HepG2 (cell line): ENCODE measurements around the gene COX18. TPM values are rescaled to one million over a fixed set of nuclear protein-coding genes. Genes with fewer than 3 reads are reported as not detected.
A peak's percentile ranks its signal among the peaks of the same experiment; 100 is the strongest.

Source experiments
- ATAC-seq: fragments of 200-7000 bp; cut with Tn5 transposase; 3 replicates; pipeline ENCODE4 v1.9.1; 2020; ENCODE audit warnings: mild to moderate bottlenecking, moderate library complexity
- Bru-seq: library from RNA; stranded (reverse); fragments of 400-500 nt; gene quantifications from one replicate; lab custom pipeline; 2021; lab: Mats Ljungman, UMichigan
- BruChase-seq, 2 experiments: library from RNA; stranded (reverse); fragments of 400-500 nt; gene quantifications; one replicate each; lab custom pipeline; 2021; lab: Mats Ljungman, UMichigan
- BruUV-seq: library from RNA; stranded (reverse); fragments of 400-500 nt; replicated peaks from 2 replicates; lab custom pipeline; 2021; lab: Mats Ljungman, UMichigan
- CTCF ChIA-PET: fragments of 300-600 bp; formaldehyde crosslinking; extraction: SDS; loops from one replicate; lab custom pipeline; 2021; ENCODE audit warnings: low total read pairs, inconsistent platforms, low intra/inter-chr PET ratio; lab: Yijun Ruan, JAX
- POLR2A ChIA-PET: fragments of 350-600 bp; sonication (Branson Sonifier 250); formaldehyde crosslinking; loops from one replicate; lab custom pipeline; 2020; ENCODE audit warnings: antibody characterized with exemption, inconsistent platforms; lab: Yijun Ruan, JAX
- DNase-seq: peaks from one replicate; pipeline ENCODE4 v3.0.0-alpha.2; 2015; ENCODE audit warnings: low spot score
- FAIRE-seq: peaks from 3 replicates; lab custom pipeline; 2011; peaks lifted over from hg19 to GRCh38; lab: Jason Lieb, UNC
- H2AFZ ChIP-seq: one replicate; pipeline ENCODE4 v1.6.1; 2011; ENCODE audit warnings: low read length, inconsistent platforms
- H3K27ac ChIP-seq: fragments of 300-600 bp; 3 replicates; pipeline ENCODE4 v1.8.0; 2011; ENCODE audit warnings: mixed run types, mild to moderate bottlenecking, mixed read lengths, low read length, inconsistent platforms; ENCODE audit not compliant: insufficient read depth; ENCODE audit errors: extremely low read length
- H3K27me3 ChIP-seq, 2 experiments: fragments of 200-600 bp in 1 of 2; 2 replicates in 1 of 2; 3 replicates in 1 of 2; pipeline versions ENCODE4 v1.6.0 to v1.8.0; 2011; ENCODE audit warnings: low read length in 2 of 2, mild to moderate bottlenecking in 2 of 2, moderate library complexity in 2 of 2, inconsistent platforms in 1 of 2; ENCODE audit not compliant: insufficient read depth in 2 of 2, control insufficient read depth in 1 of 2
- H3K36me3 ChIP-seq, 2 experiments: fragments of 200-600 bp in 1 of 2; replicated peaks in 1 of 2; 2 replicates in 1 of 2; 3 replicates in 1 of 2; pipeline versions ENCODE4 v1.5.1 to v1.8.0; 2011; ENCODE audit warnings: low read length in 2 of 2, inconsistent platforms in 1 of 2; ENCODE audit not compliant: insufficient read depth in 2 of 2, control insufficient read depth in 1 of 2
- H3K4me1 ChIP-seq: 2 replicates; pipeline ENCODE4 v1.5.1; 2012; ENCODE audit warnings: low read length, inconsistent platforms; ENCODE audit not compliant: insufficient read depth
- H3K4me2 ChIP-seq: 2 replicates; pipeline ENCODE4 v1.6.0; 2011; ENCODE audit warnings: low read depth, low read length, inconsistent platforms
- H3K4me3 ChIP-seq, 3 experiments: fragments of 200-600 bp in 1 of 3; sonication (generic), shearing (Covaris generic) in 1 of 3; replicated peaks in 1 of 3; 2 replicates each; pipeline ENCODE4 v1.5.1; 2011 to 2016; ENCODE audit warnings: low read length in 3 of 3, inconsistent platforms in 2 of 3, low read depth in 2 of 3, mild to moderate bottlenecking in 2 of 3, control low read depth in 1 of 3, mixed read lengths in 1 of 3; ENCODE audit not compliant: insufficient read depth in 1 of 3
- H3K79me2 ChIP-seq: one replicate; pipeline ENCODE4 v1.6.1; 2011; ENCODE audit warnings: low read length, inconsistent platforms; ENCODE audit not compliant: insufficient read depth
- H3K9ac ChIP-seq: 2 replicates; pipeline ENCODE4 v1.6.0; 2011; ENCODE audit warnings: mild to moderate bottlenecking, low read depth, low read length, inconsistent platforms; ENCODE audit not compliant: insufficient read depth
- H3K9me3 ChIP-seq: 2 replicates; pipeline ENCODE4 v1.5.1; 2012; ENCODE audit warnings: mild to moderate bottlenecking, low read length
- H4K20me1 ChIP-seq: 2 replicates; pipeline ENCODE4 v1.6.0; 2011; ENCODE audit warnings: inconsistent platforms, mild to moderate bottlenecking, low read length, moderate library complexity; ENCODE audit not compliant: insufficient read depth
- ADNP ChIP-seq: sonication (generic); formaldehyde crosslinking; IDR thresholded peaks from 2 replicates; pipeline ENCODE4 v1.4.0; 2020; ENCODE audit warnings: missing genetic modification reagents
- AHR ChIP-seq: IDR thresholded peaks from 2 replicates; pipeline ENCODE4 v1.6.1; 2018; ENCODE audit warnings: missing genetic modification reagents, missing compliant biosample characterization
- BRD4 ChIP-seq: sonication (generic); formaldehyde crosslinking; IDR thresholded peaks from 2 replicates; pipeline ENCODE4 v1.4.0; 2020; ENCODE audit warnings: missing genetic modification reagents
- EZH2 ChIP-seq: conservative IDR thresholded peaks from 2 replicates; pipeline ENCODE4 v1.6.1; 2012; ENCODE audit warnings: mild to moderate bottlenecking, low read depth, low read length, moderate library complexity
- FOXK2 ChIP-seq: fragments of 450-650 bp; IDR thresholded peaks from 2 replicates; pipeline ENCODE4 v1.6.1; 2016
- GLMP ChIP-seq: sonication (generic); formaldehyde crosslinking; IDR thresholded peaks from 2 replicates; pipeline ENCODE4 v1.9.0; 2021; ENCODE audit warnings: missing genetic modification reagents, mild to moderate bottlenecking, borderline replicate concordance
- HBP1 ChIP-seq: IDR thresholded peaks from 2 replicates; pipeline ENCODE4 v1.6.1; 2016; ENCODE audit warnings: low read depth, control low read depth
- NCOR1 ChIP-seq: fragments of 200-600 bp; sonication (generic); IDR thresholded peaks from 2 replicates; pipeline ENCODE4 v1.7.0; 2017; ENCODE audit warnings: antibody characterized with exemption, low read length, borderline replicate concordance
- USF2 ChIP-seq, 2 experiments: sonication (generic) in 1 of 2; formaldehyde crosslinking in 1 of 2; IDR thresholded peaks; 2 replicates each; pipeline versions ENCODE4 v1.5.1 to v1.6.1; 2011 to 2020; ENCODE audit warnings: borderline replicate concordance in 1 of 2, low read depth in 1 of 2, low read length in 1 of 2, mild to moderate bottlenecking in 1 of 2, missing genetic modification reagents in 1 of 2, moderate library complexity in 1 of 2
- ZBTB8A ChIP-seq: sonication (generic); formaldehyde crosslinking; IDR thresholded peaks from 2 replicates; pipeline ENCODE4 v1.4.0; 2020; ENCODE audit warnings: mild to moderate bottlenecking, low read depth, missing genetic modification reagents, borderline replicate concordance
- ZNF607 ChIP-seq: sonication (generic); formaldehyde crosslinking; IDR thresholded peaks from 2 replicates; pipeline ENCODE4 v1.5.1; 2020; ENCODE audit warnings: missing genetic modification reagents, mild to moderate bottlenecking, borderline replicate concordance
- ZSCAN9 ChIP-seq: IDR thresholded peaks from 2 replicates; pipeline ENCODE4 v1.6.1; 2016; ENCODE audit warnings: borderline replicate concordance
- WGBS: methylation state at CpG from one replicate; pipeline ENCODE4 v1.1.6; 2017; ENCODE audit warnings: low lambda C conversion rate; 5-methylcytosine and 5-hydroxymethylcytosine counted together
- in situ Hi-C: cut with HindIII; loops from 2 replicates; pipeline ENCODE4 v1.10.0; 2017; ENCODE audit warnings: low pct_unique_long_range_greater_than_20kb; ENCODE audit not compliant: extremely low pct_ligation_motif_present
- intact Hi-C: fragments of 100-400 bp; cut with micrococcal nuclease; formaldehyde crosslinking; loops from one replicate; pipeline ENCODE4 v1.10.0; 2022; ENCODE audit not compliant: unreplicated experiment
- long read RNA-seq, 2 experiments: library from RNA in 1 of 2; library from polyadenylated mRNA in 1 of 2; stranded (forward) in 1 of 2; unstranded in 1 of 2; transcript quantifications; one replicate each; pipeline ENCODE4 v2.0.0, GENCODE V29; 2019 to 2022
- polyA minus RNA-seq, 3 experiments: library from RNA; depleted of rRNA, polyadenylated mRNA; stranded (reverse); fragments of >200 nt; gene quantifications; 2 replicates each; pipeline ENCODE4 v1.2.3, GENCODE V29; 2011; ENCODE audit warnings: low replicate concordance in 1 of 3
- polyA plus RNA-seq, 8 experiments: library from polyadenylated mRNA; depleted of rRNA in 3 of 8; stranded (reverse) in 7 of 8; unstranded in 1 of 8; fragments of >200 nt; fragmentation: Illumina TruSeq in 4 of 8; extraction: Trizol in 4 of 8; gene quantifications; 2 replicates each; pipeline versions ENCODE4 v1.2.1 to v1.2.3, GENCODE V29; 2011 to 2016; ENCODE audit warnings: low read depth in 4 of 8, missing spikeins in 1 of 8, mixed read lengths in 1 of 8; ENCODE audit not compliant: insufficient read depth in 1 of 8
- total RNA-seq, 5 experiments: library from RNA; depleted of rRNA; stranded (reverse); fragments of >200 nt; fragmentation: Illumina TruSeq; extraction: Trizol; gene quantifications; 2 replicates each; pipeline ENCODE4 v1.2.3, GENCODE V29; 2016; ENCODE audit warnings: low read depth in 1 of 5

The COX18 gene
- 21.3 and 25.3 TPM in 2 replicates for total RNA-seq (2016; rRNA removed; fragmentation: Illumina TruSeq; extraction: Trizol)
- 2.5 and 3.1 TPM in 2 replicates for total RNA-seq (2016; cell fraction: cytosol; rRNA removed; fragmentation: Illumina TruSeq; extraction: Trizol; ENCODE audit: low read depth)
- total RNA-seq (2016; cell fraction: insoluble cytoplasmic fraction; rRNA removed; fragmentation: Illumina TruSeq; extraction: Trizol) = 20.2 and 26.8 TPM in 2 replicates
- total RNA-seq (2016; cell fraction: membrane; rRNA removed; fragmentation: Illumina TruSeq; extraction: Trizol) = 12.7 and 12.9 TPM in 2 replicates
- total RNA-seq (2016; cell fraction: nucleus; rRNA removed; fragmentation: Illumina TruSeq; extraction: Trizol) = 12.2 and 16.7 TPM in 2 replicates
- 8.7 and 9.5 TPM in 2 replicates for polyA plus RNA-seq (2011; rRNA removed)
- polyA plus RNA-seq (2011; cell fraction: cytosol; rRNA removed) = 8.8 and 11.9 TPM in 2 replicates
- 5.7 and 8.2 TPM in 2 replicates for polyA plus RNA-seq (2011; cell fraction: nucleus; rRNA removed)
- 7.1 and 8.2 TPM in 2 replicates for polyA plus RNA-seq (2012)
- polyA plus RNA-seq (2016; cell fraction: cytosol; fragmentation: Illumina TruSeq; extraction: Trizol; ENCODE audit: low read depth) = 2.7 TPM in 2 replicates
- polyA plus RNA-seq (2016; cell fraction: insoluble cytoplasmic fraction; fragmentation: Illumina TruSeq; extraction: Trizol; ENCODE audit: low read depth) = 17.2 and 20.1 TPM in 2 replicates
- 6.7 and 7.6 TPM in 2 replicates for polyA plus RNA-seq (2016; cell fraction: membrane; fragmentation: Illumina TruSeq; extraction: Trizol; ENCODE audit: low read depth)
- 18.8 and 21.2 TPM in 2 replicates for polyA plus RNA-seq (2016; cell fraction: nucleus; fragmentation: Illumina TruSeq; extraction: Trizol; ENCODE audit: insufficient read depth, low read depth)
- polyA minus RNA-seq (2011; rRNA and poly(A)+ RNA removed; ENCODE audit: low replicate concordance) = 16.2 and 35.9 TPM in 2 replicates
- polyA minus RNA-seq (2011; cell fraction: cytosol; rRNA and poly(A)+ RNA removed) = 13.8 and 16.8 TPM in 2 replicates
- 5.5 and 7.3 TPM in 2 replicates for polyA minus RNA-seq (2011; cell fraction: nucleus; rRNA and poly(A)+ RNA removed)
- Bru-seq, nascent RNA = percentile 75 among the genes with signal in this experiment
- BruChase-seq, experiment 1, labeled RNA remaining after a 6-hour chase = percentile 78 among the genes with signal in this experiment
- BruChase-seq, experiment 2, labeled RNA remaining after a 2-hour chase = percentile 69 among the genes with signal in this experiment
- long read RNA-seq, experiment 1, full-length matches to known transcripts = 4 of 6 reads
- long read RNA-seq, experiment 1, partial matches to known transcripts = 2 of 6 reads
- long read RNA-seq, experiment 1, other reads (novel, unspliced or antisense) = 0 of 6 reads
- long read RNA-seq, experiment 2, partial matches to known transcripts = 0 of 13 reads
- long read RNA-seq, experiment 2, other reads (novel, unspliced or antisense) = 13 of 13 reads

- POLR2A ChIA-PET = interaction anchor here (1.1 to 3.0 kb wide), 3 partner anchors 12 to 189 kb away, joined by 3 to 20 read pairs (median 5); partner anchors contain the start of gene ANKRD17
- in situ Hi-C loops (no loop called here), intact Hi-C loops (loop anchor here (2.0 kb wide), 1 partner anchor 189 kb away; the partner anchor contains the start of gene ANKRD17)
- peak within 1 kb of the TSS; percentile 91 for H3K9ac ChIP-seq
- no TSS peak for BruUV-seq
- H3K27me3 ChIP-seq = no peaks in the 10 kb centered on the region; a peak in 1 of 5 replicates
- peak within 1 kb of the TSS; percentile 89 for H3K4me2 ChIP-seq
- peaks cover under 1 to 1% of the 10 kb centered on the region in 2 experiments; a peak in 1 of 5 replicates for H3K36me3 ChIP-seq
- peak; percentile 83 for FAIRE-seq
- CTCF ChIA-PET = no interaction called here
- ATAC-seq = peak; percentile 91
- H3K4me1 ChIP-seq = peaks cover 23% of the 10 kb centered on the region
- H2AFZ ChIP-seq = peak within 1 kb of the TSS; percentile 59
- no peaks in the 10 kb centered on the region for H4K20me1 ChIP-seq
- H3K27ac ChIP-seq = peak within 1 kb of the TSS; percentile 95
- peak within 1 kb of the TSS; percentile 79 to 83 (median 81) for H3K4me3 ChIP-seq
- WGBS = 0% methylated on average over 10 of the region's 62 CpGs
- DNase-seq = peak; percentile 95
- peaks cover 16% of the 10 kb centered on the region for H3K79me2 ChIP-seq
- H3K9me3 ChIP-seq = no peaks in the 10 kb centered on the region
- TF ChIP-seq USF2 (IDR thresholded peaks at IDR 0.05; ENCODE audit: low read depth, low read length) (0 out of 2 replicates have a peak, but pooled peaks have one; percentile 2), USF2 (CRISPR knock-in tag; IDR thresholded peaks at IDR 0.05; ENCODE audit: borderline replicate concordance) (peak; percentile 43; the same call in 1 of the 2 replicates), EZH2 (no peak), ADNP (CRISPR knock-in tag) (no peak), ZSCAN9 (CRISPR knock-in tag) (peak; percentile 64), ZNF607 (CRISPR knock-in tag) (peak; percentile 85; the same call in 1 of the 2 replicates), FOXK2 (peak; percentile 27; the same call in 1 of the 2 replicates), NCOR1 (no peak), ZBTB8A (CRISPR knock-in tag) (peak; percentile 58; the same call in 1 of the 2 replicates), AHR (CRISPR knock-in tag) (no peak; the same call in 1 of the 2 replicates), HBP1 (peak; percentile 89), GLMP (CRISPR knock-in tag) (no peak), BRD4 (CRISPR knock-in tag) (0 out of 2 replicates have a peak, but pooled peaks have one; percentile 36)
Measured at GRCh38 chr4:73069338-73070073, at the start of gene COX18. Gene COX18 (minus strand): TSS chr4:73069716. CDS start chr4:73069649, 67 bp downstream.
